HEK293 (cell line): ENCODE measurements around the gene CDK19.

ENCODE experiments used
- CTCF ChIA-PET: fragments of 350-600 bp; formaldehyde crosslinking; extraction: SDS; loops from one replicate; lab custom pipeline; 2021; ENCODE audit warnings: antibody characterized with exemption; lab: Yijun Ruan, JAX
- POLR2A ChIA-PET: fragments of 300-600 bp; formaldehyde crosslinking; extraction: SDS; loops from one replicate; lab custom pipeline; 2020; ENCODE audit warnings: antibody characterized with exemption, inconsistent platforms; lab: Yijun Ruan, JAX
- H3K27ac ChIP-seq: fragments of 200-500 bp; sonication (Bioruptor generic); 2 replicates; pipeline ENCODE4 v1.5.1; 2014; ENCODE audit warnings: low read depth, low read length, control low read depth, inconsistent platforms; ENCODE audit errors: extremely low read depth
- H3K36me3 ChIP-seq, 2 experiments: fragments of 200-500 bp in 1 of 2; sonication (Bioruptor generic) in 1 of 2; 1 replicate in 1 of 2; 2 replicates in 1 of 2; pipeline ENCODE4 v1.5.1; 2014 to 2017; ENCODE audit warnings: inconsistent platforms in 2 of 2, low read length in 2 of 2; ENCODE audit not compliant: control insufficient read depth in 2 of 2, insufficient read depth in 1 of 2
- H3K4me1 ChIP-seq: fragments of 200-500 bp; sonication (Bioruptor generic); 2 replicates; pipeline ENCODE4 v1.5.1; 2014; ENCODE audit warnings: mild to moderate bottlenecking, low read length, inconsistent platforms; ENCODE audit not compliant: control insufficient read depth, insufficient read depth
- H3K4me3 ChIP-seq: 2 replicates; pipeline ENCODE4 v1.5.1; 2011; ENCODE audit warnings: low read depth, mild to moderate bottlenecking, control low read depth, low read length, moderate library complexity
- H3K9me3 ChIP-seq: fragments of 200-500 bp; sonication (Bioruptor generic); 2 replicates; pipeline ENCODE4 v1.5.1; 2014; ENCODE audit warnings: low read depth, low read length, inconsistent platforms; ENCODE audit not compliant: control insufficient read depth, insufficient read depth
- BCL11A ChIP-seq: fragments of 450-650 bp; formaldehyde crosslinking; IDR thresholded peaks from 2 replicates; pipeline ENCODE4 v1.5.1; 2016; ENCODE audit warnings: low read depth, missing biosample characterization, missing genetic modification characterization
- KLF9 ChIP-seq: fragments of 450-650 bp; formaldehyde crosslinking; IDR thresholded peaks from 2 replicates; pipeline ENCODE4 v1.5.1; 2016; ENCODE audit warnings: missing biosample characterization, missing genetic modification characterization, low read depth
- MYNN ChIP-seq: fragments of 450-650 bp; formaldehyde crosslinking; IDR thresholded peaks from 2 replicates; pipeline ENCODE4 v1.5.1; 2016; ENCODE audit warnings: missing biosample characterization, missing genetic modification characterization, borderline replicate concordance
- ZBTB10 ChIP-seq: fragments of 450-650 bp; formaldehyde crosslinking; IDR thresholded peaks from 2 replicates; pipeline ENCODE4 v1.5.1; 2016; ENCODE audit warnings: missing biosample characterization, missing genetic modification characterization
- ZBTB17 ChIP-seq: fragments of 450-650 bp; formaldehyde crosslinking; IDR thresholded peaks from 2 replicates; pipeline ENCODE4 v1.5.1; 2016; ENCODE audit warnings: missing biosample characterization, missing genetic modification characterization
- ZBTB44 ChIP-seq: fragments of 450-650 bp; IDR thresholded peaks from 2 replicates; pipeline ENCODE4 v1.5.1; 2018; ENCODE audit warnings: missing biosample characterization, mild to moderate bottlenecking, missing genetic modification characterization
- ZNF114 ChIP-seq: fragments of 450-650 bp; formaldehyde crosslinking; IDR thresholded peaks from 2 replicates; pipeline ENCODE4 v1.5.0; 2017; ENCODE audit warnings: missing biosample characterization, missing genetic modification characterization
- ZNF121 ChIP-seq: fragments of 450-650 bp; formaldehyde crosslinking; IDR thresholded peaks from 2 replicates; pipeline ENCODE4 v1.5.1; 2016; ENCODE audit warnings: missing biosample characterization, missing genetic modification characterization
- ZNF140 ChIP-seq: fragments of 450-650 bp; formaldehyde crosslinking; IDR thresholded peaks from 2 replicates; pipeline ENCODE4 v1.5.1; 2016; ENCODE audit warnings: missing biosample characterization, missing genetic modification characterization
- ZNF146 ChIP-seq: fragments of 450-650 bp; formaldehyde crosslinking; IDR thresholded peaks from 2 replicates; pipeline ENCODE4 v1.5.1; 2016; ENCODE audit warnings: missing biosample characterization, missing genetic modification characterization
- ZNF155 ChIP-seq: fragments of 450-650 bp; formaldehyde crosslinking; IDR thresholded peaks from 2 replicates; pipeline ENCODE4 v1.5.1; 2016; ENCODE audit warnings: missing biosample characterization, missing genetic modification characterization
- ZNF341 ChIP-seq: fragments of 450-650 bp; formaldehyde crosslinking; IDR thresholded peaks from 2 replicates; pipeline ENCODE4; 2016; ENCODE audit warnings: low read depth, missing biosample characterization, missing genetic modification characterization
- ZNF354C ChIP-seq: fragments of 450-650 bp; formaldehyde crosslinking; IDR thresholded peaks from 2 replicates; pipeline ENCODE4 v1.5.1; 2016; ENCODE audit warnings: missing biosample characterization, missing genetic modification characterization, low read depth, borderline replicate concordance
- ZNF623 ChIP-seq: fragments of 450-650 bp; formaldehyde crosslinking; IDR thresholded peaks from 2 replicates; pipeline ENCODE4 v1.5.1; 2016; ENCODE audit warnings: missing biosample characterization, missing genetic modification characterization
- ZNF624 ChIP-seq: fragments of 450-650 bp; formaldehyde crosslinking; IDR thresholded peaks from 2 replicates; pipeline ENCODE4 v1.5.1; 2017; ENCODE audit warnings: missing biosample characterization, missing genetic modification characterization
- ZNF76 ChIP-seq: fragments of 450-650 bp; formaldehyde crosslinking; IDR thresholded peaks from 2 replicates; pipeline ENCODE4; 2016; ENCODE audit warnings: low read depth, missing biosample characterization, missing genetic modification characterization, borderline replicate concordance
- ZNF777 ChIP-seq: fragments of 450-650 bp; formaldehyde crosslinking; IDR thresholded peaks from 2 replicates; pipeline ENCODE4 v1.5.1; 2017; ENCODE audit warnings: missing biosample characterization, missing genetic modification characterization, borderline replicate concordance
- ZNF837 ChIP-seq: fragments of 450-650 bp; formaldehyde crosslinking; IDR thresholded peaks from 2 replicates; pipeline ENCODE4 v1.5.1; 2016; ENCODE audit warnings: missing biosample characterization, missing genetic modification characterization
- ZSCAN5A ChIP-seq: fragments of 450-650 bp; formaldehyde crosslinking; IDR thresholded peaks from 2 replicates; pipeline ENCODE4 v1.5.1; 2016; ENCODE audit warnings: missing biosample characterization, missing genetic modification characterization
- ZXDB ChIP-seq: fragments of 450-650 bp; formaldehyde crosslinking; IDR thresholded peaks from 2 replicates; pipeline ENCODE4 v1.5.1; 2016; ENCODE audit warnings: missing biosample characterization, missing genetic modification characterization

CDK19 gene

GRCh38 chr6:110567957-110568696 is 247.1 kb downstream of the CDK19 start:
- no peak overlapping the region for H3K27ac ChIP-seq
- ChIA-PET POLR2A (no interaction called here), CTCF (interaction anchor here (0.6 to 1.4 kb wide), 3 partner anchors 41 to 587 kb away, joined by 3 to 4 read pairs (median 4); no protein-coding TSS in a partner anchor)
- H3K9me3 ChIP-seq = no peaks in the 10 kb centered on the region
- no peak for TF ChIP-seq ZXDB (tag by site-specific recombination)
- TF ChIP-seq ZNF146 (tag by site-specific recombination) = no peak
- no peak for TF ChIP-seq ZNF777 (tag by site-specific recombination)
- TF ChIP-seq ZBTB44 (tag by site-specific recombination) = no peak
- no peak for TF ChIP-seq ZNF837 (tag by site-specific recombination)
- no peak for TF ChIP-seq ZNF121 (tag by site-specific recombination)
- no peak for TF ChIP-seq BCL11A (tag by site-specific recombination)
- no peak for TF ChIP-seq ZNF155 (tag by site-specific recombination)
- no peak for TF ChIP-seq ZNF140 (tag by site-specific recombination)
- no peak for TF ChIP-seq ZNF354C (tag by site-specific recombination)
- no peak for TF ChIP-seq KLF9 (tag by site-specific recombination)
- TF ChIP-seq ZBTB17 = no peak
- TF ChIP-seq ZNF624 = no peak
- TF ChIP-seq ZNF341 (tag by site-specific recombination) = no peak
- TF ChIP-seq ZBTB10 (tag by site-specific recombination) = no peak
- no peak for TF ChIP-seq ZNF114 (tag by site-specific recombination)
- no peak for TF ChIP-seq ZSCAN5A (tag by site-specific recombination)
- TF ChIP-seq ZNF76 (tag by site-specific recombination) = no peak
- no peak for TF ChIP-seq MYNN
- TF ChIP-seq ZNF623 = no peak
- H3K4me3 ChIP-seq = no peak overlapping the region
- no peaks in the 10 kb centered on the region for H3K4me1 ChIP-seq
- H3K36me3 ChIP-seq = no peaks in the 10 kb centered on the region
